H1 (cell line): Measurements from ENCODE around the gene CELA1. TPM values are rescaled to one million over a fixed set of nuclear protein-coding genes. Genes with fewer than 3 reads are reported as not detected.

Source experiments
- CTCF ChIA-PET: fragments of 300-600 bp; sonication (Branson Sonifier 250); formaldehyde crosslinking; loops from one replicate; lab custom pipeline; 2021; ENCODE audit not compliant: partially characterized antibody; lab: Charles Lee
- POLR2A ChIA-PET: fragments of 300-600 bp; sonication (Branson Sonifier 250); formaldehyde crosslinking; loops from one replicate; lab custom pipeline; 2021; ENCODE audit warnings: inconsistent platforms; ENCODE audit not compliant: partially characterized antibody; lab: Charles Lee
- DNase-seq, 2 experiments: peaks; one replicate each; pipeline versions ENCODE4 v3.0.0 to v3.0.0-alpha.2; 2010 to 2022; ENCODE audit warnings: low spot score in 2 of 2, low read depth in 1 of 2, mixed read lengths in 1 of 2
- FAIRE-seq: peaks from 2 replicates; lab custom pipeline; 2011; peaks lifted over from hg19 to GRCh38; lab: Jason Lieb, UNC
- H2AFZ ChIP-seq: 2 replicates; pipeline ENCODE4 v1.8.1; 2012; ENCODE audit warnings: low read length, inconsistent platforms
- H2AK5ac ChIP-seq: 2 replicates; pipeline ENCODE4 v1.6.1; 2013; ENCODE audit warnings: low read depth, low read length
- H2BK120ac ChIP-seq: replicated peaks from 2 replicates; pipeline ENCODE3; 2013; ENCODE audit warnings: low read depth, low read length, inconsistent platforms
- H2BK12ac ChIP-seq: 2 replicates; pipeline ENCODE4 v1.6.1; 2013; ENCODE audit warnings: low read depth, low read length
- H2BK15ac ChIP-seq: 2 replicates; pipeline ENCODE4 v1.6.1; 2013; ENCODE audit warnings: low read length
- H2BK20ac ChIP-seq: 2 replicates; pipeline ENCODE4 v1.6.1; 2013; ENCODE audit warnings: low read length
- H2BK5ac ChIP-seq: 2 replicates; pipeline ENCODE4 v1.6.1; 2013; ENCODE audit warnings: low read depth, low read length
- H3K14ac ChIP-seq: 2 replicates; pipeline ENCODE4 v1.6.1; 2013; ENCODE audit warnings: inconsistent platforms; ENCODE audit not compliant: insufficient read length
- H3K18ac ChIP-seq: 2 replicates; pipeline ENCODE4 v1.6.1; 2013; ENCODE audit warnings: low read length; ENCODE audit errors: extremely low read depth
- H3K23ac ChIP-seq: 2 replicates; pipeline ENCODE4 v1.6.1; 2013; ENCODE audit warnings: inconsistent platforms; ENCODE audit not compliant: insufficient read length
- H3K23me2 ChIP-seq: 2 replicates; pipeline ENCODE4 v1.6.1; 2013; ENCODE audit warnings: low read depth, low read length
- H3K27ac ChIP-seq: 2 replicates; pipeline ENCODE4 v1.6.1; 2011; ENCODE audit warnings: low read depth, low read length, inconsistent platforms
- H3K27me3 ChIP-seq, 4 experiments: replicated peaks in 1 of 4; 1 replicate in 1 of 4; 2 replicates in 3 of 4; pipeline versions ENCODE4 v1.6.1 to v1.8.1; 2011 to 2013; ENCODE audit warnings: low read length in 3 of 4, mild to moderate bottlenecking in 3 of 4, inconsistent platforms in 2 of 4, mixed read lengths in 2 of 4, moderate library complexity in 1 of 4; ENCODE audit not compliant: control insufficient read depth in 3 of 4, insufficient read depth in 3 of 4; ENCODE audit errors: extremely low read depth in 1 of 4
- H3K36me3 ChIP-seq, 4 experiments: 2 replicates each; pipeline versions ENCODE4 v1.6.1 to v1.8.1; 2011 to 2013; ENCODE audit warnings: mild to moderate bottlenecking in 4 of 4, low read length in 3 of 4, moderate library complexity in 2 of 4, control low read depth in 1 of 4, inconsistent platforms in 1 of 4; ENCODE audit not compliant: insufficient read depth in 4 of 4, control insufficient read depth in 2 of 4
- H3K4ac ChIP-seq: replicated peaks from 2 replicates; pipeline ENCODE3; 2013; ENCODE audit warnings: low read length, low read depth, mixed read lengths, inconsistent platforms; ENCODE audit not compliant: insufficient read length
- H3K4me1 ChIP-seq, 4 experiments: replicated peaks in 1 of 4; 1 replicate in 1 of 4; 2 replicates in 3 of 4; pipeline versions ENCODE4 v1.6.1 to v1.8.1; 2011 to 2013; ENCODE audit warnings: low read length in 3 of 4, inconsistent platforms in 2 of 4, mixed read lengths in 1 of 4; ENCODE audit not compliant: insufficient read depth in 4 of 4, control insufficient read depth in 3 of 4
- H3K4me2 ChIP-seq, 2 experiments: 2 replicates each; pipeline versions ENCODE4 v1.6.1 to v1.8.1; 2011 to 2013; ENCODE audit warnings: low read depth in 2 of 2, low read length in 2 of 2, control low read depth in 1 of 2, inconsistent platforms in 1 of 2, mild to moderate bottlenecking in 1 of 2; ENCODE audit not compliant: insufficient read depth in 1 of 2
- H3K4me3 ChIP-seq, 4 experiments: fragments of 200-600, 300-600 bp in 1 of 4; sonication (generic), shearing (Covaris generic), sonication (Bioruptor Twin) in 1 of 4; 2 replicates each; pipeline versions ENCODE4 v1.5.1 to v1.8.1; 2011 to 2016; ENCODE audit warnings: low read length in 4 of 4, low read depth in 3 of 4, control low read depth in 2 of 4, inconsistent platforms in 2 of 4, mild to moderate bottlenecking in 2 of 4, mixed read lengths in 1 of 4, moderate library complexity in 1 of 4; ENCODE audit not compliant: insufficient read depth in 2 of 4; ENCODE audit errors: extremely low read depth in 1 of 4
- H3K56ac ChIP-seq: replicated peaks from 2 replicates; pipeline ENCODE3; 2013; ENCODE audit warnings: low read depth, mild to moderate bottlenecking, mixed read lengths, low read length, inconsistent platforms; ENCODE audit not compliant: insufficient read length
- H3K79me1 ChIP-seq: 2 replicates; pipeline ENCODE4 v1.6.1; 2013; ENCODE audit warnings: low read depth, low read length, control low read depth
- H3K79me2 ChIP-seq, 2 experiments: 2 replicates each; pipeline versions ENCODE4 v1.6.1 to v1.8.1; 2012 to 2013; ENCODE audit warnings: low read length in 2 of 2, mild to moderate bottlenecking in 2 of 2, inconsistent platforms in 1 of 2; ENCODE audit not compliant: insufficient read depth in 2 of 2, control insufficient read depth in 1 of 2
- H3K9ac ChIP-seq, 4 experiments: replicated peaks in 1 of 4; 1 replicate in 1 of 4; 2 replicates in 3 of 4; pipeline versions ENCODE4 v1.6.1 to v1.8.1; 2011 to 2013; ENCODE audit warnings: low read depth in 3 of 4, low read length in 3 of 4, control low read depth in 2 of 4, mild to moderate bottlenecking in 2 of 4, moderate library complexity in 2 of 4, inconsistent platforms in 1 of 4; ENCODE audit errors: extremely low read depth in 1 of 4
- H3K9me3 ChIP-seq, 2 experiments: 2 replicates each; pipeline versions ENCODE4 v1.6.1 to v1.8.1; 2012 to 2013; ENCODE audit warnings: mild to moderate bottlenecking in 2 of 2, moderate library complexity in 2 of 2, control low read depth in 1 of 2, inconsistent platforms in 1 of 2, low read depth in 1 of 2, low read length in 1 of 2, mixed read lengths in 1 of 2; ENCODE audit not compliant: insufficient read depth in 2 of 2
- H4K20me1 ChIP-seq, 2 experiments: replicated peaks in 1 of 2; 2 replicates each; pipeline versions ENCODE3 to v1.8.1; 2011 to 2013; ENCODE audit warnings: inconsistent platforms in 2 of 2, low read length in 2 of 2, mild to moderate bottlenecking in 1 of 2; ENCODE audit not compliant: insufficient read depth in 2 of 2, control insufficient read depth in 1 of 2
- H4K5ac ChIP-seq: 2 replicates; pipeline ENCODE4 v1.6.1; 2013; ENCODE audit warnings: low read length, low read depth, mixed read lengths, inconsistent platforms; ENCODE audit not compliant: insufficient read length
- H4K8ac ChIP-seq: 2 replicates; pipeline ENCODE4 v1.8.0; 2013; ENCODE audit warnings: mild to moderate bottlenecking, moderate library complexity, low read length, inconsistent platforms; ENCODE audit not compliant: insufficient read depth; ENCODE audit errors: extremely low read depth
- H4K91ac ChIP-seq: replicated peaks from 2 replicates; pipeline ENCODE3; 2013; ENCODE audit warnings: low read length, mixed read lengths, inconsistent platforms; ENCODE audit not compliant: insufficient read length
- MAFK ChIP-seq: IDR thresholded peaks from 2 replicates; pipeline ENCODE4 v1.6.1; 2012; ENCODE audit warnings: low read depth, mild to moderate bottlenecking, improper control_type of control experiment, low read length
- WGBS, 2 experiments: shearing (Covaris generic) in 1 of 2; methylation state at CpG; one replicate each; pipeline versions ENCODE4 v1.1.6 to v1.1.7; 2013 to 2015; ENCODE audit warnings: low lambda C conversion rate in 2 of 2, mixed read lengths in 2 of 2, inconsistent platforms in 1 of 2, low coverage in 1 of 2, missing lambda C conversion rate in 1 of 2; ENCODE audit not compliant: insufficient replicate concordance in 2 of 2, insufficient coverage in 1 of 2, insufficient read length in 1 of 2; ENCODE audit errors: extremely low coverage in 1 of 2, missing lambda C conversion rate in 1 of 2; 5-methylcytosine and 5-hydroxymethylcytosine counted together
- polyA plus RNA-seq, 7 experiments: library from polyadenylated mRNA; depleted of rRNA in 3 of 7; stranded (reverse) in 5 of 7; unstranded in 2 of 7; fragments of >200 nt in 5 of 7; fragments of 200-250 nt in 2 of 7; gene quantifications; 1 replicate in 5 of 7; 2 replicates in 1 of 7; 4 replicates in 1 of 7; pipeline versions ENCODE4 v1.2.1 to v1.2.3, GENCODE V29; 2011 to 2013; ENCODE audit warnings: missing spikeins in 2 of 7, mixed read lengths in 2 of 7
- total RNA-seq: library from RNA; stranded (reverse); fragmentation: NEBNext Ultra II Directional; extraction: Animal tissue kit (Norgen Biotek cat#: 25700); gene quantifications from 2 replicates; pipeline ENCODE4 v1.2.1, GENCODE V29; 2021

The CELA1 gene
- total and polyA plus RNA-seq, 2 of the 8 experiments (the other 6 are each of a cell fraction or from before 2014, with no cell fraction given): 0.09 TPM; not detected in 1

DNA sequence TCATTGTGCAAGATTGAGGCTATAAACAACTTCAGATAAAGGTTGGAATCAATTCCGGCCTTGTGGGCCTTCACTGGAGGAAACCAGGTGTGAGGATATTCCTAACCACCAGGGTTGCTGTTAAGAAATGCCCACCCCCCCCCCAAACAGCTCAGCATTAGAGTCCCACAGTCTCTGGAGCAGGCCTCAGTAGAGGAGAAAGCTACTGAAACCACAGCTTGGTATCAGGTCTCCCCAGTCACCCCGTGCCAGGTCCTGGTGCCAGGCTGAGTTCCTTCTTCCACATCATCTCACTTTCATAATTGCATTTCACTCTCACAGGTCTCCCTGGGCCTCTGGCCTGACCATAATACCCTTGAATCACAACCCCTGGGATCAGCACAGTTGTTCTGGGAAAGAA, 32.3 kb upstream of the CELA1 start:
- ChIA-PET POLR2A (interaction anchor here (0.5 to 1.7 kb wide), 4 partner anchors 10 to 297 kb away, joined by 3 to 7 read pairs (median 5); partner anchors contain the start of gene GALNT6), CTCF (interaction anchor here (1.4 to 1.7 kb wide), 2 partner anchors 11 to 18 kb away, joined by 3 to 6 read pairs; no protein-coding TSS in a partner anchor)
- Histone ChIP-seq H3K18ac (no peak overlapping the region), H4K91ac (no peak overlapping the region), H3K79me1 (no peaks in the 10 kb centered on the region), H2BK5ac (no peak overlapping the region), H3K4me3 (no peak overlapping the region), H3K36me3 (peaks cover 4 to 13% (median 8%) of the 10 kb centered on the region in 4 experiments; a peak in 6 of 8 replicates), H2BK20ac (no peak overlapping the region), H2AFZ (no peak overlapping the region), H2BK12ac (no peak overlapping the region), H2BK120ac (no peak overlapping the region), H3K9ac (no peak overlapping the region), H3K27ac (no peak overlapping the region), H4K20me1 (no peaks in the 10 kb centered on the region), H3K9me3 (no peaks in the 10 kb centered on the region), H3K56ac (no peak overlapping the region), H4K5ac (no peak overlapping the region), H3K4me1 (peaks cover 3 to 14% (median 5%) of the 10 kb centered on the region in 4 experiments), H3K4ac (no peak overlapping the region), H3K23ac (no peak overlapping the region), H4K8ac (no peak overlapping the region), H3K27me3 (no peaks in the 10 kb centered on the region), H3K79me2 (no peaks in the 10 kb centered on the region), H2AK5ac (no peak overlapping the region), H3K14ac (no peak overlapping the region), H3K23me2 (no peaks in the 10 kb centered on the region), H3K4me2 (no peak overlapping the region), H2BK15ac (no peak overlapping the region)
- no peak for TF ChIP-seq MAFK
- no peak for DNase-seq
- FAIRE-seq: no peak
- 85% methylated on average over 2 of the region's 2 CpGs; no CpG with 5 or more reads in 1 of the 2 experiments for WGBS, 2 experiments
